HL-60 (cell line): ENCODE results near the gene GSK3B.

ENCODE experiments used
- DNase-seq, 2 experiments: peaks; one replicate each; pipeline ENCODE4 v3.0.0-alpha.2; 2010 to 2020; ENCODE audit warnings: low read depth in 1 of 2, low spot score in 1 of 2
- H3K27ac ChIP-seq: fragments of 250-450 bp; sonication (Bioruptor Pico); replicated peaks from 2 replicates; pipeline ENCODE4 v1.5.1; 2020; ENCODE audit warnings: mild to moderate bottlenecking, moderate library complexity
- H3K27me3 ChIP-seq: fragments of 250-450 bp; sonication (Bioruptor Pico); 2 replicates; pipeline ENCODE4 v1.5.1; 2021; ENCODE audit warnings: mild to moderate bottlenecking, moderate library complexity; ENCODE audit not compliant: insufficient read depth, poor library complexity, severe bottlenecking
- H3K4me3 ChIP-seq: replicated peaks from 2 replicates; pipeline ENCODE4 v1.5.1; 2011; ENCODE audit warnings: mild to moderate bottlenecking, control low read depth, low read length; ENCODE audit not compliant: insufficient read depth
- CTCF ChIP-seq: IDR thresholded peaks from one replicate; pipeline ENCODE4 v1.5.1; 2011; ENCODE audit warnings: low read length, control low read depth, inconsistent platforms; ENCODE audit not compliant: insufficient read depth
- GABPA ChIP-seq: IDR thresholded peaks from 2 replicates; pipeline ENCODE4 v1.6.1; 2012; ENCODE audit warnings: low read depth
- POLR2AphosphoS5 ChIP-seq: IDR thresholded peaks from 2 replicates; pipeline ENCODE4 v1.6.1; 2012; ENCODE audit warnings: low read depth
- REST ChIP-seq: IDR thresholded peaks from 2 replicates; pipeline ENCODE4 v1.6.1; 2012; ENCODE audit warnings: low read depth; ENCODE audit not compliant: insufficient replicate concordance
- SPI1 ChIP-seq: IDR thresholded peaks from 2 replicates; pipeline ENCODE4 v1.6.1; 2012; ENCODE audit warnings: low read depth, mild to moderate bottlenecking, borderline replicate concordance

GSK3B gene

GRCh38 chr3:119829420-119829819 lies 264.8 kb downstream of the GSK3B start:
- DNase-seq: no peak
- Histone ChIP-seq H3K4me3 (no peak overlapping the region), H3K27me3 (no peaks in the 10 kb centered on the region), H3K27ac (no peak overlapping the region)
- no peak for TF ChIP-seq GABPA
- no peak for TF ChIP-seq SPI1
- no peak for TF ChIP-seq REST
- no peak for TF ChIP-seq CTCF
- TF ChIP-seq POLR2AphosphoS5: no peak

- DNase-seq: no peak
- no peak for TF ChIP-seq CTCF
- no peak for TF ChIP-seq REST
- TF ChIP-seq GABPA: no peak
- H3K4me3 ChIP-seq: no peak overlapping the region
- no peaks in the 10 kb centered on the region for H3K27me3 ChIP-seq
- H3K27ac ChIP-seq: no peak overlapping the region
Observed at GRCh38 chr3:119826711-119827608, 267.3 kb downstream of the GSK3B start.

- no peak for DNase-seq
- H3K4me3 ChIP-seq: no peak overlapping the region
- no peaks in the 10 kb centered on the region for H3K27me3 ChIP-seq
- no peak for TF ChIP-seq POLR2AphosphoS5
- no peak for TF ChIP-seq REST
- TF ChIP-seq CTCF: no peak
- no peak for TF ChIP-seq SPI1
- TF ChIP-seq GABPA: no peak
- no peak overlapping the region for H3K27ac ChIP-seq
Observed at GRCh38 chr3:119825820-119826219, 268.4 kb downstream of the GSK3B start.
